Stimulated activated effector memory CD8-positive, alpha-beta T cell treated with anti-CD3 and anti-CD28 coated beads, Interleukin-12 subunit alpha, Interleukin-12 subunit beta, amount 100 ng/mL, for 72 hours (primary cell): ENCODE measurements around the gene CELF1.

Experiments used
- ATAC-seq: fragments of 150-1000 bp; cut with Tn5 transposase; 2 replicates; pipeline ENCODE4 v1.10.0; 2021
- DNase-seq, 2 donors: peaks; one replicate each; pipeline ENCODE4 v3.0.0; 2021 to 2022; ENCODE audit warnings: low spot score in 2 of 2
- H3K27ac Mint-ChIP-seq: one replicate; pipeline ENCODE4 v1.8.0; 2022; ENCODE audit warnings: mild to moderate bottlenecking, mixed read lengths
- H3K36me3 Mint-ChIP-seq: one replicate; pipeline ENCODE4 v1.8.0; 2022; ENCODE audit warnings: mild to moderate bottlenecking, mixed read lengths
- H3K4me1 Mint-ChIP-seq: one replicate; pipeline ENCODE4 v1.8.0; 2022; ENCODE audit warnings: mixed read lengths
- H3K4me3 Mint-ChIP-seq: one replicate; pipeline ENCODE4 v1.8.0; 2022; ENCODE audit warnings: mild to moderate bottlenecking, mixed read lengths
- H3K9me3 Mint-ChIP-seq: one replicate; pipeline ENCODE4 v1.8.0; 2022; ENCODE audit warnings: mixed read lengths

The CELF1 gene

DNA sequence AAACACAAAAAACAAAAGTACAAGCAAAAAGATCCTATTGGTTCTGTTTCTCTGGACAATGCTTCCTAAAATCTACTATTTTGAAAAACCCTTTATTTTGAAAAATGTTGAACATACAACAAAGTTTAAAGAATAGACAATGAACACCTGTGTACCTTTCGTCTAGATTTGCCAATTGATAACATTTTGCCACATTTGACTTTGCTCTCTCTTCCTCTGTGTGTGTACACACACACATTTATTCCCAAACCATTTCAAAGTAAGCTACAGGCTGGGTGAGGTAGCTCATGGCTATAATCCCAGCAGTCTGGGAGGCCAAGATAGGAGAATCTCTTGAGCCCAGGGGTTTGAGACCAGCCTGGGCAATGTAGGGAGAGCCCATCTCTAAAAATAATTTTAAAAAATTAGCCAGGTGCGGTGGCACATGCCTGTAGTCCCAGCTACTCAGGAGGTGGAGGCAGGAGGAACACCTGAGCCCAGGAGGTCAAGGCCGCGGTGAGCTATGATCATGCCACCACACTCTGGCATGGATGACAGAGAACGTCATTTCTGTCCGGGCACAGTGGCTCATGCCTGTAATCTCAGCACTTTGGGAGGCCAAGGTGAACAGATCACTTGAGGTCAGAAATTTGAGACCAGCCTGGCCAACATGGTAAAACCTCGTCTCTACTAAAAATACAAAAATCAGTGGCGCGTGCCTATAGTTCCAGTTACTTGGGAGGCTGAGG lies 121.4 kb downstream of the CELF1 start:
- no peak overlapping the region for H3K4me3 Mint-ChIP-seq
- H3K4me1 Mint-ChIP-seq, result peaks cover 2% of the 10 kb centered on the region
- H3K36me3 Mint-ChIP-seq, result peaks cover under 1% of the 10 kb centered on the region
- no peak overlapping the region for H3K27ac Mint-ChIP-seq
- H3K9me3 Mint-ChIP-seq, result no peaks in the 10 kb centered on the region
- ATAC-seq (no peak), DNase-seq (no peak)

DNA sequence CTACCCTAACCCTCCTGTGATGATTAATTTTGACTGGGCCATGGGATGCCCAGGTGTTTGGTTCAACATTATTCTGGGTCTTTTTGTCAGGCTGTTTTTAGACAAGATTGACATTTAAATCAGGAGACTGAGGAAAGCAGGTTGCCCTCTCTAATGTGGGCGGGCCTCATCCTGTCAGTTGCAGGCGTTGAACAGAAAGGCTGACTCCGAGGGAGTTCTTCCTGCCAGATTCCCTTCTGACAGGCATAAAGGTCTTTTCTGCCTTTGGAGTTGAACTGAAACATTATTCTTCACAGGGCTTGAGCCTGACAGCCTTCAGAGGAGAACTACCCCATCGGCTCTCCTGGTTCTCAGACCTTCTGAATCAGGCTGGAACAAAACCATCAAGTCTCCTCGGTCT lies 122.4 kb downstream of the CELF1 start:
- DNase-seq (no peak), ATAC-seq (no peak)
- H3K36me3 Mint-ChIP-seq, result peaks cover 10% of the 10 kb centered on the region
- H3K4me3 Mint-ChIP-seq, result no peak overlapping the region
- peaks cover 12% of the 10 kb centered on the region for H3K4me1 Mint-ChIP-seq
- no peaks in the 10 kb centered on the region for H3K9me3 Mint-ChIP-seq
- no peak overlapping the region for H3K27ac Mint-ChIP-seq

DNA sequence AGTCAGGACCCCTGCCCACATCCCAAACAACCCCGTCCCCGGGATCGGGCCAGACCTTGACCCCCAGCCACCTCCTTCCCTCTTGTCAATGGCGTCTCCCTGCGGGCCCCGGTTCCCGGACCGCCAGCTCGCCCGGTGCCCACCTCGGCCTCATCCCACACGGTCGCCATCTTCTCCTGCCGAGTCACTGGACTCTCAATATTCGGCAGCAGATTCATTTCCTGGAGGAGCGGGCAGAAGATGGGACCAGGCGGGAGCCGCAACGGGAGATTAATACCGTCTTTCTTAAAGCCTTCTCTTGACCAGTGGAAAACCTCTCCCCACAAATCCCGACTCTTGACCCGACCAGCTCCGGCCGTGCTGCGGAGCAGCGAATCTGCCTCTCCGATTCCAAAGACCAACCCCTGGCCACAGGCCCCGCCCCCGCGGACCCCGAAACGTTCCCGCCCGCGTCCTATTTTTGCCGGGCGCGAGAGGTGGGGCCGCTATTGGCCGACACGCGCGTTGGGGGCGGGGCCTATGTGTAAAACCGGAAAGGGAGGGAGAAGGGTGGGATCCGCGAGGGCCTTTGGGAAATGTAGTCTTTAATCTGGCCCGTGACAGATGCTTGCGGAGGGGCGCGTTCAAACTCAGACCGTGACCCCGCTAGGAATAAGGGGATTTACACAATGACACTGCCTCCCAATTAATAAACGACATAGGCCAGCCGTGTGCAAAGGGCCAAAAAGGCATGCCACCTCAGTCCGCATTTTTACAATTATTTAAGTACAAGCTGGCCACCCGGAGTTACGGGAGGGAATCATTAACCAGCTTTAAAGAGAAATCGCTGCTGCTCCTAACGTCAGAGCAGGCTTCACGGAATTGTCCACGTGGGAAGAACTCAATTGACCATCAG lies 126.6 kb downstream of the CELF1 start, which contains the start of gene PSMC3:
TSS of gene PSMC3 (minus strand) at position 378 of the 895 bp plus-strand sequence. CDS start at position 218, 160 bp downstream.
- Mint-ChIP-seq H3K36me3 (peaks cover 52% of the 10 kb centered on the region), H3K27ac (peak within 1 kb of the TSS; percentile 100), H3K4me1 (peaks cover 31% of the 10 kb centered on the region), H3K9me3 (no peaks in the 10 kb centered on the region), H3K4me3 (peak within 1 kb of the TSS; percentile 100)
- DNase-seq (peak; percentile 98 to 99), ATAC-seq (peak; percentile 96)

DNA sequence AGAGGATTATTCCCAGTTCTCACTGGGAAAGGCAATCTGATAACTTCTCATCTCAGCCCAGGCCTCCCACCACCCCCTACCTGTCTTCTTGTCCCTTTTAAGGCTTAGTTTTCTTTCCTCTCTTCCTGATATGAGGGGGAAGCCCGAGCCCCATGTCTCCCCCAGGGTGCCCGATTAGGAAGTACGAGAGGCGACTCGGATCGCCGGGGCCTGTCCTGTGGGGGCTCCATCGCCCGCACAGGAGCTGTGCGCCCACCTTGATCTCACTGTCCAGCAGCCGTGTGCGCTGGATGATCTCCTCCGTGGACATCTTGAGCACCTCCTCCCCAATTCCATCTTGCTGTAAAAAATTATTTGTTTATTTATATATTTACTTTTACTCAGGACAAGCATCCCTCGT lies 127.3 kb downstream of the CELF1 start:
- H3K4me3 Mint-ChIP-seq, result peak overlapping the region; percentile 100
- ATAC-seq (no peak), DNase-seq (no peak)
- peaks cover 59% of the 10 kb centered on the region for H3K36me3 Mint-ChIP-seq
- H3K27ac Mint-ChIP-seq, result peak overlapping the region; percentile 100
- no peaks in the 10 kb centered on the region for H3K9me3 Mint-ChIP-seq
- peaks cover 31% of the 10 kb centered on the region for H3K4me1 Mint-ChIP-seq

DNA sequence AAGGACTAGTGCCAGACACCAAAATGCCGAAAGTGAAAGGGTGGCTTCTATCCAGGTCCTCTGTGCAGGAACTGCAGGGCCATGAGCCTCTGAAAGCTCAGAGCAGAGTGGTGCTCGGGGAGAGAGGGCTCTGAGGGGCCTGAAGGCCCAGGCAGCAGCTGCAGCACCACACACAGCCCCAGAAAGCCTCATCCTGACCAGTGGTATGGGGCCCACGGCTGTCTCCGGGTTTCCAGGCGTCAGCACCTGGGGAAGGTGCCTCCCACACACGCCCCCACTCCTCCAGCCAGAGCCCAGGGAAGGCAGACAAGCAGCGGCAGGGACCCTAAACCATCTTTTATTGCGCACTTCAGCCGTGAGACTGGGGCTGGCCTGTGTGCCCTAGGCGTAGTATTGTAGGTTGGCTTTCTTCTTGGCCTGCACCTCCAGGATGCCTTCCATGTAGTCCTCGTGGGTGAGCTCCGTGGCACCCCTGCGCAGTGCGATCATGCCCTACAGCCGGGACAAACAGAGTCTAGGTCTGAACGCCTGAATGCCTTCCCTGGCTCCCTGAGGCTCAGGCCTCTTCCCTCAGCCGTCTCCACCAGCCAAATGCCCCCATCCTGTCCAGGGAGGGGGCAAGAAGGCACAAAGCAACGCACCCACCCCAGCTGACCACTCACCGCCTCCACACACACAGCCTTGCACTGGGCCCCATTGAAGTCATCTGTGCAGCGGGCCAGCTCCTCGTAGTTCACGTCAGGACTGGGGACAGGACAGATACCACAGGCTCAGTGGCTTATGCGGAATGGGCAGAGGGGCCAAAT lies 134.3 kb downstream of the CELF1 start:
- Mint-ChIP-seq H3K4me3 (no peak overlapping the region), H3K27ac (peak overlapping the region; percentile 90), H3K36me3 (peaks cover 93% of the 10 kb centered on the region), H3K4me1 (peaks cover 21% of the 10 kb centered on the region), H3K9me3 (no peaks in the 10 kb centered on the region)
- no peak for ATAC-seq
- DNase-seq, result no peak

DNA sequence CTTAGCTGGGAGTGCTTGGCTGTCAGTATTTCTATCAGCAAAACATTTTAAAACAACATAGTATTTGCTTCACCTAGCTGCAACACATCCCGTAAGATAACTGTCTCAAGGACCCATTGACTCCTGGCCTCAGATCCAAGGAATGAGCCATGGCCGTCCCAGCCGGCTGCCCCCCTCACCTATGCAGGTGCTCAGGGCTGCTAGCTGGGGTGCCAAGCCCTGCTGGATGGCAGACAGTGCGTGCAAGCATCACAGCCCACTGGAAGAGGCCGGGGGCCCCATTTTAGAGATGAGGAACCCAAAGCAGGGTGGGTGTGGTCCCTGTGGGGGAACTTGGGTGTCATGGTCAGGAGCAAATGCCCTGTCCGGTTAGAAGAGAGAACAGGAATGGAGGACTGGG lies 135.2 kb downstream of the CELF1 start:
- ATAC-seq, result no peak
- H3K36me3 Mint-ChIP-seq, result peaks cover 91% of the 10 kb centered on the region

DNA sequence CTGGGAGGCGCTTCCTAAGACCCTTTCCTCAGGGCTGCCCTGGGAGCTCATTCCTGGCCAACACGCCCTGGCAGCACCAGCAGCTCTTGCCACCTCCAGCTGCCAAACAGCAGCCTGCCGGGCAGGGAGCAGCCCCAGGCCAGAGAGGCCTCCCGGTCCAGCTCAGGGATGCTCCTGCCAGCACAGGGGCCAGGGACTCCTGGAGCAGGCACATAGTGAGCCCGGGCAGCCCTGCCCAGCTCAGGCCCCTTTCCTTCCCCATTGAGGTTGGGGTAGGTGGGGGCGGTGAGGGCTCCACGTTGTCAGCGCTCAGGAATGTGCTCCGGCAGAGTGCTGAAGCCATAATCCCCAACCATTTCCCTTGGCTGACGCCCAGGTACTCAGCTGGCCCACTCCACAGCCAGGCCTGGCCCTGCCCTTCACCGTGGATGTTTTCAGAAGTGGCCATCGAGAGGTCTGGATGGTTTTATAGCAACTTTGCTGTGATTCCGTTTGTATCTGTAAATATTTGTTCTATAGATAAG lies 136.9 kb downstream of the CELF1 start:
- DNase-seq, result no peak
- peaks cover 23% of the 10 kb centered on the region for H3K4me1 Mint-ChIP-seq
- no peak for ATAC-seq
- H3K9me3 Mint-ChIP-seq, result no peaks in the 10 kb centered on the region
- H3K27ac Mint-ChIP-seq, result peak overlapping the region; percentile 48
- peaks cover 74% of the 10 kb centered on the region for H3K36me3 Mint-ChIP-seq
- no peak overlapping the region for H3K4me3 Mint-ChIP-seq

More for the DNA sequence above, 135.2 kb downstream of the CELF1 start:
- Mint-ChIP-seq H3K4me1 (peaks cover 23% of the 10 kb centered on the region), H3K27ac (peak overlapping the region; percentile 90), H3K9me3 (no peaks in the 10 kb centered on the region), H3K4me3 (no peak overlapping the region)
- DNase-seq, result no peak
